GM12878 (cell line): ENCODE measurements around the gene WDR72. TPM values are rescaled to one million over a fixed set of nuclear protein-coding genes. Genes with fewer than 3 reads are reported as not detected.
"Not testable (repeated sequence)": the region's sequence is repeated elsewhere in the genome, so short reads cannot be mapped to it uniquely, and the experiment has no call there.

ENCODE experiments used
- ATAC-seq: fragments of 200-7000 bp; cut with Tn5 transposase; 3 replicates; pipeline ENCODE4 v1.9.1; 2020; ENCODE audit warnings: mild to moderate bottlenecking, moderate library complexity
- BruUV-seq: library from RNA; stranded (reverse); fragments of 400-500 nt; replicated peaks from 2 replicates; lab custom pipeline; 2021; lab: Mats Ljungman, UMichigan
- CTCF ChIA-PET: fragments of 300-600 bp; sonication (Branson Sonifier 250); formaldehyde crosslinking; extraction: SDS; loops from one replicate; lab custom pipeline; 2021; ENCODE audit warnings: inconsistent platforms; lab: Yijun Ruan, JAX
- POLR2A ChIA-PET: fragments of 350-600 bp; formaldehyde crosslinking; extraction: SDS; loops from one replicate; lab custom pipeline; 2021; ENCODE audit warnings: inconsistent platforms; lab: Charles Lee
- RAD21 ChIA-PET: fragments of 300-600 bp; sonication (Branson Sonifier 250); formaldehyde crosslinking; loops from one replicate; lab custom pipeline; 2023; ENCODE audit warnings: antibody characterized with exemption; ENCODE audit not compliant: unreplicated experiment; lab: Charles Lee
- SMC1A ChIA-PET: fragments of 300-600 bp; sonication (Branson Sonifier 250); formaldehyde crosslinking; loops from one replicate; lab custom pipeline; 2023; ENCODE audit not compliant: unreplicated experiment, uncharacterized antibody; lab: Charles Lee
- DNase-seq: peaks from one replicate; pipeline ENCODE4 v3.0.0-alpha.2; 2011; ENCODE audit warnings: low read depth, low spot score
- FAIRE-seq: peaks from 3 replicates; lab custom pipeline; 2011; peaks lifted over from hg19 to GRCh38; lab: Jason Lieb, UNC
- H2AFZ ChIP-seq: 2 replicates; pipeline ENCODE4 v1.6.0; 2011; ENCODE audit warnings: low read depth, low read length, control low read depth; ENCODE audit not compliant: control insufficient read depth
- H3K27ac ChIP-seq: 2 replicates; pipeline ENCODE4 v1.5.1; 2011; ENCODE audit warnings: control low read depth; ENCODE audit not compliant: control insufficient read depth, insufficient read depth
- H3K27me3 ChIP-seq, 2 experiments: replicated peaks in 1 of 2; 2 replicates each; pipeline versions ENCODE4 v1.6.0 to v1.6.1; 2011; ENCODE audit warnings: low read length in 1 of 2; ENCODE audit not compliant: control insufficient read depth in 2 of 2, insufficient read depth in 2 of 2
- H3K36me3 ChIP-seq, 2 experiments: 2 replicates each; pipeline ENCODE4 v1.5.1; 2011; ENCODE audit warnings: low read length in 1 of 2; ENCODE audit not compliant: control insufficient read depth in 2 of 2, insufficient read depth in 2 of 2
- H3K4me1 ChIP-seq: 2 replicates; pipeline ENCODE4 v1.6.1; 2011; ENCODE audit warnings: mild to moderate bottlenecking, low read length, moderate library complexity, mixed read lengths; ENCODE audit not compliant: control insufficient read depth, insufficient read depth
- H3K4me2 ChIP-seq: 2 replicates; pipeline ENCODE4 v1.6.0; 2011; ENCODE audit warnings: control low read depth; ENCODE audit not compliant: control insufficient read depth, insufficient read depth
- H3K4me3 ChIP-seq: fragments of 200-600 bp; sonication (generic); 2 replicates; pipeline ENCODE4 v1.5.1; 2016
- H3K79me2 ChIP-seq: 2 replicates; pipeline ENCODE4 v1.6.0; 2011; ENCODE audit warnings: low read length; ENCODE audit not compliant: control insufficient read depth, insufficient read depth
- H3K9ac ChIP-seq: 2 replicates; pipeline ENCODE4 v1.8.0; 2011; ENCODE audit warnings: low read length, control low read depth, mixed read lengths; ENCODE audit not compliant: control insufficient read depth, insufficient read depth
- H3K9me3 ChIP-seq: replicated peaks from 3 replicates; pipeline ENCODE4 v1.5.1; 2011; ENCODE audit warnings: mild to moderate bottlenecking, low read length; ENCODE audit not compliant: control insufficient read depth, insufficient read depth
- H4K20me1 ChIP-seq: 2 replicates; pipeline ENCODE4 v1.6.0; 2011; ENCODE audit not compliant: control insufficient read depth, insufficient read depth
- ATF3 ChIP-seq: IDR thresholded peaks from 2 replicates; pipeline ENCODE4 v1.6.1; 2011; ENCODE audit warnings: low read depth, mild to moderate bottlenecking, low read length, moderate library complexity, borderline replicate concordance; ENCODE audit errors: extremely low read depth
- EED ChIP-seq: sonication (generic); IDR thresholded peaks from 2 replicates; pipeline ENCODE4 v1.6.1; 2016; ENCODE audit warnings: antibody characterized with exemption, low read depth
- ETV6 ChIP-seq, 2 experiments: fragments of 450-650 bp in 1 of 2; IDR thresholded peaks in 1 of 2; conservative IDR thresholded peaks in 1 of 2; 2 replicates each; pipeline ENCODE4 v1.6.1; 2014; ENCODE audit warnings: antibody characterized with exemption in 1 of 2, borderline replicate concordance in 1 of 2, low read depth in 1 of 2, mild to moderate bottlenecking in 1 of 2, moderate library complexity in 1 of 2
- NR2C1 ChIP-seq: fragments of 450-650 bp; IDR thresholded peaks from 2 replicates; pipeline ENCODE4 v1.6.1; 2017; ENCODE audit warnings: antibody characterized with exemption, mild to moderate bottlenecking, moderate library complexity
- SMAD1 ChIP-seq: fragments of 450-650 bp; IDR thresholded peaks from 2 replicates; pipeline ENCODE4 v1.6.1; 2018; ENCODE audit warnings: mild to moderate bottlenecking, low read depth; ENCODE audit not compliant: partially characterized antibody
- YY1 ChIP-seq: IDR thresholded peaks from 2 replicates; pipeline ENCODE4 v1.6.1; 2011; ENCODE audit warnings: low read depth, mild to moderate bottlenecking, low read length
- WGBS: methylation state at CpG from one replicate; pipeline ENCODE4 v1.1.6; 2016; ENCODE audit warnings: low lambda C conversion rate; ENCODE audit not compliant: insufficient replicate concordance, insufficient coverage; ENCODE audit errors: missing lambda C conversion rate; 5-methylcytosine and 5-hydroxymethylcytosine counted together
- in situ Hi-C: fragments of 300-500 bp; cut with MboI; formaldehyde crosslinking; loops from 9 replicates; pipeline ENCODE4 v1.14.3; 2018; ENCODE audit warnings: mixed read lengths
- intact Hi-C: fragments of 100-400 bp; cut with micrococcal nuclease; formaldehyde crosslinking; loops from one replicate; pipeline ENCODE4 v1.14.2; 2022; ENCODE audit not compliant: unreplicated experiment
- polyA plus RNA-seq, 11 experiments: library from polyadenylated mRNA; depleted of rRNA in 4 of 11; unstranded in 6 of 11; stranded (reverse) in 5 of 11; fragments of >200 nt; fragmentation: Nextera tagmentation in 4 of 11; fragmentation: Illumina TruSeq in 1 of 11; extraction: Ambion mirVana in 4 of 11; extraction: Trizol in 1 of 11; gene quantifications; 1 replicate in 1 of 11; 2 replicates in 10 of 11; pipeline versions ENCODE4 v1.2.1 to v1.2.3, GENCODE V29; 2011 to 2016; ENCODE audit warnings: inconsistent platforms in 2 of 11, missing spikeins in 2 of 11, low read depth in 1 of 11
- total RNA-seq, 4 experiments: library from RNA; depleted of rRNA in 3 of 4; stranded (reverse); fragments of >200 nt in 3 of 4; fragmentation: Illumina TruSeq in 1 of 4; extraction: Trizol in 1 of 4; gene quantifications; 2 replicates each; pipeline versions ENCODE4 v1.2.1 to v1.2.3, GENCODE V29; 2013 to 2021

Gene WDR72
- total and polyA plus RNA-seq, 10 of the 15 experiments (the other 5 are each of a cell fraction or from before 2014, with no cell fraction given): 0.03 TPM; not detected in 9

- no peak for TF ChIP-seq ATF3
- TF ChIP-seq SMAD1: no peak
- TF ChIP-seq ETV6 (conservative IDR thresholded peaks at IDR 0.05 in 1 of 2, IDR thresholded peaks at IDR 0.05 in 1 of 2; ENCODE audit: borderline replicate concordance in 1 of 2, low read depth in 1 of 2): no peak
- TF ChIP-seq NR2C1: no peak
- no peak for TF ChIP-seq EED
- no peak for TF ChIP-seq YY1
These were observed 211.2 kb downstream of the WDR72 start (continued) for GRCh38 chr15:53548236-53548635.

DNA sequence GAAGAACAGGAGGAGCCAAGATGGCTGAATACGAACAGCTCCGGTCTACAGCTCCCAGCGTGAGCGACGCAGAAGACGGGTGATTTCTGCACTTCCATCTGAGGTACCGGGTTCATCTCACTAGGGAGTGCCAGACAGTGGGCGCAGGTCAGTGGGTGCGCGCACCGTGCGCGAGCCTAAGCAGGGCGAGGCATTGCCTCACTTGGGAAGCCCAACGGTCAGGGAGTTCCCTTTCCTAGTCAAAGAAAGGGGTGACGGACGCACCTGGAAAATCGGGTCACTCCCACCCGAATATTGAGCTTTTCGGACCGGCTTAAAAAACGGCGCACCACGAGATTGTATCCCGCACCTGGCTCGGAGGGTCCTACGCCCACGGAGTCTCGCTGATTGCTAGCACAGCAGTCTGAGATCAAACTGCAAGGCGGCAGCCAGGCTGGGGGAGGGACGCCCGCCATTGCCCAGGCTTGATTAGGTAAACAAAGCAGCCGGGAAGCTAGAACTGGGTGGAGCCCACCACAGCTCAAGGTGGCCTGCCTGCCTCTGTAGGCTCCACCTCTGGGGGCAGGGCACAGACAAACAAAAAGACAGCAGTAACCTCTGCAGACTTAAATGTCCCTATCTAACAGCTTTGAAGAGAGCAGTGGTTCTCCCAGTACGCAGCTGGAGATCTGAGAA lies 218.7 kb downstream of the WDR72 start:
- intact Hi-C loops, BruUV-seq, H3K79me2 ChIP-seq, H3K9ac ChIP-seq, H3K36me3 ChIP-seq, CTCF ChIA-PET, RAD21 ChIA-PET, in situ Hi-C loops, H3K4me2 ChIP-seq, H3K4me1 ChIP-seq, DNase-seq, H3K27me3 ChIP-seq, H4K20me1 ChIP-seq, H3K9me3 ChIP-seq, H3K4me3 ChIP-seq, H3K27ac ChIP-seq, ATAC-seq, H2AFZ ChIP-seq, FAIRE-seq: not testable (repeated sequence)
- 76% methylated on average over 30 of the region's 34 CpGs for WGBS
- ChIA-PET SMC1A (interaction anchor here (0.6 kb wide), 1 partner anchor 23 kb away, joined by 3 read pairs; no protein-coding TSS in a partner anchor), POLR2A (interaction anchor here (0.7 kb wide), 2 partner anchors 8 to 658 kb away, joined by 3 to 4 read pairs; no protein-coding TSS in a partner anchor)
